Lower leg skin (tissue), 3 donors: ENCODE measurements around the gene ZNF2.
"Not testable (repeated sequence)": the region's sequence is repeated elsewhere in the genome, so short reads cannot be mapped to it uniquely, and the experiment has no call there.

Experiments used
- CTCF ChIP-seq, 3 donors: fragments of 450-650 bp; IDR thresholded peaks; one replicate each; pipeline ENCODE4 v1.5.1; 2016; ENCODE audit warnings: antibody characterized with exemption in 3 of 3, mild to moderate bottlenecking in 3 of 3, moderate library complexity in 2 of 3
- POLR2A ChIP-seq, 2 donors: fragments of 450-650 bp; IDR thresholded peaks; one replicate each; pipeline ENCODE4 v1.6.1; 2016 to 2017; ENCODE audit warnings: antibody characterized with exemption in 2 of 2, mild to moderate bottlenecking in 1 of 2, moderate library complexity in 1 of 2

- not testable (repeated sequence) for TF ChIP-seq CTCF, POLR2A (IDR thresholded peaks at IDR 0.05)
Observed at GRCh38 chr2:95192956-95193355, 27.3 kb downstream of the ZNF2 start.
